GM18498 (cell line): ENCODE data around the gene MELTF.

Experiments
- ATAC-seq: cut with Tn5 transposase; IDR thresholded peaks from one replicate; pipeline ENCODE4 v1.9.1; 2021; ENCODE audit warnings: mild to moderate bottlenecking, moderate library complexity; ENCODE audit not compliant: unreplicated experiment

Gene MELTF

GRCh38 chr3:196969134-196969659, 60.4 kb downstream of the MELTF start:
- peak; percentile 50 for ATAC-seq

GRCh38 chr3:196968233-196969133, 61.1 kb downstream of the MELTF start, which contains the start of gene PIGZ:
PIGZ (minus strand) TSS chr3:196968833; CDS start chr3:196952031, 16,802 bp downstream.
- ATAC-seq, result peak; percentile 65

GRCh38 chr3:196967412-196968232, 62.0 kb downstream of the MELTF start:
- no peak for ATAC-seq

GRCh38 chr3:196966526-196967401, 62.9 kb downstream of the MELTF start:
- ATAC-seq, result no peak

GRCh38 chr3:196965804-196966173, 63.8 kb downstream of the MELTF start:
- no peak for ATAC-seq

- no peak for ATAC-seq
These were observed 64.4 kb downstream of the MELTF start for GRCh38 chr3:196965112-196965803.

GRCh38 chr3:196963631-196963953, 66.0 kb downstream of the MELTF start:
- no peak for ATAC-seq

GRCh38 chr3:196962930-196963630, 66.5 kb downstream of the MELTF start:
- peak; percentile 62 for ATAC-seq

- no peak for ATAC-seq
These were observed 67.3 kb downstream of the MELTF start for GRCh38 chr3:196962108-196962929.

GRCh38 chr3:196954832-196955231, 74.8 kb downstream of the MELTF start:
- no peak for ATAC-seq
